Effector memory CD4-positive, alpha-beta T cell (primary cell): ENCODE measurements around the gene PWWP2B.

Source experiments
- DNase-seq, 3 donors: peaks; one replicate each; pipeline ENCODE4 v3.0.0-alpha.2; 2020
- H3K27ac ChIP-seq: 2 replicates; pipeline ENCODE4 v1.7.0; 2013; ENCODE audit warnings: mild to moderate bottlenecking, low read length, moderate library complexity; ENCODE audit not compliant: insufficient read depth, poor library complexity, severe bottlenecking
- H3K27me3 ChIP-seq: replicated peaks from 2 replicates; pipeline ENCODE4 v1.7.0; 2013; ENCODE audit warnings: mild to moderate bottlenecking, low read length; ENCODE audit not compliant: insufficient read depth, control insufficient read depth, poor library complexity, severe bottlenecking
- H3K36me3 ChIP-seq: 2 replicates; pipeline ENCODE4 v1.7.0; 2013; ENCODE audit warnings: mild to moderate bottlenecking, low read length, moderate library complexity; ENCODE audit not compliant: control insufficient read depth, insufficient read depth
- H3K4me1 ChIP-seq: 2 replicates; pipeline ENCODE4 v1.7.0; 2013; ENCODE audit warnings: low read length, mild to moderate bottlenecking; ENCODE audit not compliant: control insufficient read depth, insufficient read depth, poor library complexity, severe bottlenecking
- H3K4me3 ChIP-seq: 2 replicates; pipeline ENCODE4 v1.7.0; 2013; ENCODE audit warnings: low read length, low read depth, mild to moderate bottlenecking; ENCODE audit not compliant: insufficient read depth, poor library complexity, severe bottlenecking
- H3K9me3 ChIP-seq: 2 replicates; pipeline ENCODE4 v1.7.0; 2013; ENCODE audit warnings: mild to moderate bottlenecking, low read length, moderate library complexity; ENCODE audit not compliant: control insufficient read depth

The PWWP2B gene

GRCh38 chr10:132417957-132418441 lies 21.0 kb downstream of the PWWP2B start:
- peaks cover 21% of the 10 kb centered on the region for H3K4me1 ChIP-seq
- H3K36me3 ChIP-seq, result no peaks in the 10 kb centered on the region
- no peak for DNase-seq
- no peaks in the 10 kb centered on the region for H3K9me3 ChIP-seq
- no peak overlapping the region for H3K4me3 ChIP-seq
- no peak overlapping the region for H3K27ac ChIP-seq
- no peaks in the 10 kb centered on the region for H3K27me3 ChIP-seq

DNA sequence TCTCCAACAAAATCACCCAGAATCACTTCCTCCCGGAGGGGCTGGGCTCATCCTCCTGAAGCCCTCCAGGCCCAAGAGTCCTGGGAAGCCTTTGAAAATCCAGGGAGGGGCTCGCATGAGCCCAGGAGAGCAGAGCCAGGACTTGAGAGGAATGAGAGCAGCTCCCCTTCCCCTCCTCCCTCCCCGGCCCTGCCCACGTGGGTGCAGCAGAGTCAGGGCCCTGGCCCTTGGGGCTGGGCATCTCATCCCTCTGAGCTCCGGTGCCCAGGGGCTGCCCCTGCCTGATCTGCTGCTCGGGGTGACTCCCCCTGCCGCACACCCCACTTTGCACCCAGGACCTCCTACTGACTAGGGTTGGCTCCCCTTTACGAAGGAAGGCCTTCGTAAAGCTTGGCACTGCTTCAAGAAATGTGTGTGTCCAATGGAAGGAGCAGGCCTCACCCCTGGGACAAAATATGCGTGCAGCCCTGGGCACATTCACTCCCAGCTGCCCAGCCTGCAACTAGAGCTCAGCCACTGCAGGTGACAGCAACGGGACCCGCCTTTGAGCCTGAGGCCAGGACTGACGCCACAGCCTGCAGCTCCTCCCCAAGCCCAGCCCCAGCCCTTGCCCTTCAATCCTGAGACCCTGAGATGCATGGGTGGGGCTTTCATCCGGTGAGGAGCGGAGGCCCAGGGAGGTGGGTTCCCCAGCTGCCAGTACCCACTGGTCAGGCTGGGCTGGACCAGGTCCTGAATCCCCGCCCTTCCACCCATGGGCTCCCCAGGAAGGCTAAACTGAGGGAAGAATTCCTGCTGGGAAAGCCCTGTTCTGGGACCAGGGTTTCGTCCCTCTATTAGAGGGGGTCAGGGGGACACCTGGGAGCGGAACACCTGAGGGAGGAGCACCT lies 21.8 kb downstream of the PWWP2B start:
- no peaks in the 10 kb centered on the region for H3K9me3 ChIP-seq
- no peak overlapping the region for H3K27ac ChIP-seq
- H3K4me1 ChIP-seq, result peaks cover 21% of the 10 kb centered on the region
- no peaks in the 10 kb centered on the region for H3K36me3 ChIP-seq
- no peak for DNase-seq
- no peak overlapping the region for H3K4me3 ChIP-seq
- H3K27me3 ChIP-seq, result no peaks in the 10 kb centered on the region

GRCh38 chr10:132419538-132420468 lies 22.8 kb downstream of the PWWP2B start:
- Histone ChIP-seq H3K9me3 (no peaks in the 10 kb centered on the region), H3K4me1 (peaks cover 21% of the 10 kb centered on the region), H3K27ac (no peak overlapping the region), H3K4me3 (no peak overlapping the region), H3K27me3 (no peaks in the 10 kb centered on the region), H3K36me3 (no peaks in the 10 kb centered on the region)
- DNase-seq, result no peak

DNA sequence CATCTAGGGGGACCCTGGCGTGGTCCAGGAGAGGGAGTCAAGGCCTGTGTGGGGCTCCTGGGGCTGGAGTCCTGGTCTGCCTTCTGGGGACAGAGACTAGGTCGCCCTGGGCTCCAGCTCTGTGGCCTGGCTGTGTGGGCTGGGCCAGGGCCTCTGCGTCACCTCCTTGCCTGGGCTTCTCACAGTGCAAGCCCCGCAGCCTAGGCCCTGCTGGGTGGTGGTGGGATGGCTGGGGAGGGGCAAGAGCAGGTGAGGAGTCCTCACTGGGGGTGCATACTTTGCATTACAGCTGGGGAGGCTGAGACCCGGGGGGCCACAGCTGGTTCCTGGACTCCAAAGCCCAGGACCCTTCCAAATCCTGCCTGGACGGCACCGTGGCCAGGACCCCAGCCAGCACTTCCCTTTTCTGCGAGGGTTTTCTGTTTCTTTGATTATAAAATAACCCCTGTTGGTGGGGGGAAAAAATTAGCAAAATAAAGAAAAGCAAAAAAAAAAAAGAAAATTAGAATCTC lies 23.5 kb downstream of the PWWP2B start:
- H3K4me1 ChIP-seq, result peaks cover 21% of the 10 kb centered on the region
- no peak for DNase-seq
- no peaks in the 10 kb centered on the region for H3K27me3 ChIP-seq
- no peaks in the 10 kb centered on the region for H3K9me3 ChIP-seq
- H3K27ac ChIP-seq, result no peak overlapping the region
- H3K4me3 ChIP-seq, result no peak overlapping the region
- H3K36me3 ChIP-seq, result no peaks in the 10 kb centered on the region

DNA sequence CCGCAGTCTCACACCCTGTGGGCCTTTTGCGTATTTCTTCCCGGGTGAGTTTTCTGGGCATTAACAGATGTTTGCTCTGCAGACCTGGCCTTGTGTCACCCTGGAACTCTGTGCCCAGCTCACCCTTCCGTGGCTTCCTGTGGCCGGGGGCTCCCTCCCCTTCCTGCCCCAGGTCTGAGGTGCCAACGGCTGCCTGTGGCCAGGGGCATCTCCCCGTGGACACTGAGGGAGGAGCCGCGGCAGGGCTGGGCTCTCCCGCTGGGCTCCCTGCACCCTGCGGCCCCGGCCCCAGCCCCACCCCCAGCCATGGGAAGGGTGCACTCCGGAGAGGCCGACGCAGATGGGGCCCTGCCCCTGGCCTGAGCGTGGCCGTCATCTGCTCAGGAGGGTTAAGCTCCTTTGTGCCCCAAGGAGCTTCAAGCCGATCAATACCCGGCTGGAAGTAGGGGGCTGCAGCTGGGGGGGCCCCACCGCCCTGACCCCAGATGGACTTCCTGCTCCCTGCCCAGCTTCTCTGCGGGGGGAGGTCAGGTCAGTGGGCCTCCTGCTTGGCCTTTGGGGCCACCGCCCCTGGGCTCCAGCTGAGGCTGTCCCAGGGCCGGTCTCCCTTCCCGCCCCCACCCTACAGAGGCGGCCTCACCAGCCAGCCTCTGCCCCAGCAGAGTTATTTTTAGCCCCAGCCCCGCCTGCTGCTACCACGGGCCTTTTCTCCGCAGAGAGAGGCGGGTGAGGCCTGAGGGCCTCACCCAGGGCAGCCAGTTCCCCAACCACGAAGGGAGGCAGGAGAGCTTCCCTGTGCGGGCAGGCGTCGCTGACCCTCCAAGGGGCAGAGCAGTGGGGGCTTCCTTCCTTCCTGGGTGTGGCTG lies 24.2 kb downstream of the PWWP2B start:
- peaks cover 21% of the 10 kb centered on the region for H3K4me1 ChIP-seq
- no peak overlapping the region for H3K27ac ChIP-seq
- no peaks in the 10 kb centered on the region for H3K27me3 ChIP-seq
- no peak overlapping the region for H3K4me3 ChIP-seq
- H3K9me3 ChIP-seq, result no peaks in the 10 kb centered on the region
- DNase-seq, result no peak
- no peaks in the 10 kb centered on the region for H3K36me3 ChIP-seq

GRCh38 chr10:132421847-132422751 lies 25.1 kb downstream of the PWWP2B start:
- no peak overlapping the region for H3K4me3 ChIP-seq
- H3K27ac ChIP-seq, result no peak overlapping the region
- H3K27me3 ChIP-seq, result no peaks in the 10 kb centered on the region
- no peak for DNase-seq
- H3K36me3 ChIP-seq, result no peaks in the 10 kb centered on the region
- H3K9me3 ChIP-seq, result no peaks in the 10 kb centered on the region
- H3K4me1 ChIP-seq, result peaks cover 21% of the 10 kb centered on the region

DNA sequence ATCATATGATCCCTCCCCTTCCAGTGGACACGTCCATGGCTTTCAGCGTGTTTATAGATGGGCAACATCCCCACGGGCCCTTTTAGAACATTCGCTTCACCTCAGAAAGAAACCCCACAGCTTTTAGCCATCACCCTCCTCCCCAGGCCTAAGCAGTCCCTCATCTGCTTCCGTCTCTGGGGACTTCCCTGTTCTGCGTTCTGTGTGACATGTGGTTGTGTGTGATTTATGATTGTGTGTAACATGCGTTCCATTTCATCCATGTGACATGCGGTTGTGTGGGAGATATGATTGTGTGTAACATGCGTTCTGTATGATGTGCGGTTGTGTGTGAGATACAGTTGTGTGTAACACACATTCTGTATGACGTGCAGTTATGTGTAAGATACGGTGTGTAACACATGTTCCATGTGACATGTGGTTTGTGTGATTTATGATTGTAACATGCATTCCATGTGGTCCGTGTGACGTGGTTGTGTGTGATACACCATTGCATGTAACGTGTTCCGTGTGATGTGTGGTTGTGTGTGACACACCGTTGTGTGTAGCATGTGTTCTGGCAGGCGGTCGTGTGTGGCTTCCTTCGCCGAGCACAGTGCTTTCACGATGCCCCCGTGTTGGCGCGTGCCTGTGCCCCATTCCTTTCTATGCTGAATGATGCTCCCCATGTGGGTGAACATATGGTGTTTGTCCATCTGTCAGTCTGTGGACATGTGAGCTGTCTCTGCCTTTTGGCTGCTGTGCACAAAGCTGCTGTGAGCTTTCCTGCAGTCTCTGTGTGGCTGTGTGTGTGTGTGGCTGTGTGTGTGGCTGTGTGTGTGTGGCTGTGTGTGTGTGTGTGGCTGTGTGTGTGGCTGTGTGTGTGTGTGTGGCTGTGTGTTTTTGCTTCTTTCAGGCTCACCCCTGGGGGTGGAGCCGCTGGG lies 26.2 kb downstream of the PWWP2B start:
- H3K27ac ChIP-seq, result no peak overlapping the region
- DNase-seq, result no peak
- H3K9me3 ChIP-seq, result no peaks in the 10 kb centered on the region
- no peaks in the 10 kb centered on the region for H3K27me3 ChIP-seq
- H3K36me3 ChIP-seq, result no peaks in the 10 kb centered on the region
- peaks cover 21% of the 10 kb centered on the region for H3K4me1 ChIP-seq
- H3K4me3 ChIP-seq, result no peak overlapping the region
